GM19193 (cell line): ENCODE measurements around the gene ATN1.

Experiments
- POLR2A ChIP-seq: IDR thresholded peaks from 4 replicates; pipeline ENCODE4 v1.6.1; 2011; ENCODE audit not compliant: insufficient read depth, insufficient read length; ENCODE audit errors: extremely low read depth

ATN1 gene

GRCh38 chr12:6981152-6982052, 53.6 kb downstream of the ATN1 start:
- TF ChIP-seq POLR2A, result no peak

- TF ChIP-seq POLR2A, result no peak
Measured at GRCh38 chr12:6982532-6982931, 54.8 kb downstream of the ATN1 start.

GRCh38 chr12:6987956-6988553, 60.3 kb downstream of the ATN1 start:
- TF ChIP-seq POLR2A, result no peak
